Measurements from ENCODE around the gene SIL1.
"Not testable (repeated sequence)": the region's sequence is repeated elsewhere in the genome, so short reads cannot be mapped to it uniquely, and the experiment has no call there.

The SIL1 gene

DNA sequence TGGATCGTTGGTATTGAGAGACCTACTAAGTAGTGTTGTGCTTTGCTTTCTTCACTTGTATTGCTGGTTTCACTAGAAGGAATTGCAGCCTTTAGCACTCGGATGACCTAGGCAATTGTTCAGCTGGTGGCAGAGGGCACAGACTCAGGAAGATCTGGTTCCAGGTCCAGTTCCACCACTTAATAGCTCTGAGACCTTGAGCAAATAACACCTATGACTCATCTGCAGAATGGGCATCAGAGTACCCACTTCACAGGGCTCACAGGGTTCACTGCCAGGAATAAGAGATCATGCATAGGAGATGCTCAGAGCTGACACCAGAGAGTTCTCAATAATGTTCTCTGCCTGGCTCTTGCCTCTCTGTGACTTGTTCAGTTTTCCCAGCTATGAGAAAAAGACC, 133.6 kb downstream of the SIL1 start:
- ATAC-seq: no peak

DNA sequence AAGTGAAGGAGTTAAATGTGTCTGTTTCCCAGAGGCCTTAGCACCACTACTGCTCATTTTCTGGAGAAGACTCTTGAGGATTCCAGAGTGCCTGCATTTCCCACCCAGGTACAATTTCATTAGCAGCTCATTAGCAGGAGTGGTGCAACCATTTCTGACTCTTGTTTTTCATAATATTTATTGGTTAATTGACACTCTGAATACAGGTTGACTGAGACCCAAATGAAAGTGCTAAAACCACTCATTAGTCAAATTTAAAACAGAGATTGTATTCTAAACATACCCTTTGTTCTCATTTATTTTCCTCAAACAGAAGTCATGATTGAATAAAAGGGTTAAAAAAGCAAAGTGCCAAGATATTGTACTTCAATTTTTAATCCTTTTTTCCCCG, 134.5 kb downstream of the SIL1 start:
- no peak for ATAC-seq

DNA sequence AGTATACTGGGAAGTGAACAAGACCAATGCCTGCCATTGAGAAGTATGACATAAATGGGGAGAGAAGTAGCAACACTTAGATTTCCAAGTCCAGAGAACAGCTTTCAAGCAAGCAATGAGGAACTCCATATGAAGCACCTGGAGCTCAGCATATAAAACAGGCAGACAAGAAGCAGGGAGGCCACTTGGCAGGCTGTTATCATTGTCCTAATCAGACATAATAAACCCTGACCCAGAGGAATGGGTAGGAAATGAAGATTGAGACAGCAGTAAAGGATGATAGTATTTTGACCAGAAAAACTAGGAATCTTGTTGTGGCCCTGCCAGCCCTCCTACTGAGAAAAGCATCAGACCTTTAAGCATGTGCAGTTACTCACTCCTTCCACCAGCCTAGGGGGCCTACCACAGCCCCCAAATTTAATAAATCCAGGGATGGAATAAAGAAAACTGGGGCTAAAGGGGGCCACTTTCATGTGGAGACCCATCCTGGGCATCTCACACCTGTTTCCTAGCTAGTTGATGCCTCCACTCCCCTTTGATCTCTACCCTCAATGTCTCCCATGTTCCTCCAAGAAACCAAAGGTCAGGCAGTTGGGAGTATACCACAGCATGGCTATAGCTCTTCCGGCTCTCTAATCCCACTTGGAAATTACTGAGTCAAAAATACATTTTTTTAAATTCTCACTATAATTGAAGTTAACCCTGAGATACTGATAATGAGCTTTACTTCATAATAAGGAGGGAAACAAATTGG, 135.1 kb downstream of the SIL1 start:
- ATAC-seq: no peak

DNA sequence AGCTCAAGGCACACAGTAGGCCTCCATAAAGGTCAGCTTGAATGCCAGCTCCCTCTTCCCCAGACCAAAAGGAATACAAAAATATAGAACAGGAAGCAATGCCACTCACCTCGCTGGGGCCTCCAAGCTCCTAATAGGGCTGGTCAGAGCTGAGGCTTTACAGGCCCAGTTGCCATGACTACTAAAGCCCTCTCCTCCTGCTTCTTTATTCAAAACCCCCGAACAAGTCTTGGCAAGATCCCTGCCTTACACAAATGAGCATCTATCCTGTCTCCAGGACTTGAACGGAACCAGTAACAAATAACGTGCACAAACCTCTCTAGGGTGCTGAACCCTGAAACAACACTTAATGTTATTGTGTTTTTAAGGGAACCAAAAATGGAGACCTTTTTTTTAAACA, 136.3 kb downstream of the SIL1 start:
- ATAC-seq: no peak

DNA sequence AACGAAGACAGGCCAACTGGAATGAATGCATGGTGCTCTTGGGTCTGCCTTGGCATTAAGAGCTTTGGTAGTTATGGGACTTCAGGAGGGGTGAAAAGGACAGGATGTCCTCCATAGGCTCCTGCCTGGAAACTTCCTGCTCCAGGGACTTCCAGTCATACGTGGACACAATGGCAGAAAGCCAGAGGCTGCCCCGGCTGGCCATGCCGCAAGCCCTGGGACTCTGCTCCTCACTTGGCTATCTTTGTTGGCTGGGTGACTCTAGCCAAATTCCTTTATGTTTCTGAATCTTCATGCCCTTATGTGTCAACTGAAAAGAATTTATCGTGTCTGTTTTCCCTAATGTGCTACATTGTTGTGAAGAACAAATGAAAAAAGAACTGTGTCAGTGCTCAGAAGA, 136.9 kb downstream of the SIL1 start:
- ATAC-seq: no peak

DNA sequence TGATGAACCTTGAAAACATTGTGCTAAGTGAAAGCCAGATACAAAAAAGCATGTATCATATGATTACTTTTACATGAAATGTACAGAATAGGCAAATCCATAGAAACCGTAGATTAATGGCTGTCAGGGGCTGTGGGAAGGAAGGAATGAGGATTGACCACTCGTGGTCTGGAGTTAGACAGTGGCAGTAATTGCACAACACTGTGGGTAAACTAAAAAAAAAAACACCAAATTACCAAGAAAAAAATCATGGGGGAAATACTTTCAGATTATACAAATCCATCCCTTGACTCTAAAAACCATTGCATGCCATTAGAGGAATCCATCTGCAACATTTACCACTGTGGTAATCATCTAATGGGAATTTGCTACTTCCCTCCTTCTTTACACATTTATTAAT, 140.0 kb downstream of the SIL1 start:
- no peak for ATAC-seq

DNA sequence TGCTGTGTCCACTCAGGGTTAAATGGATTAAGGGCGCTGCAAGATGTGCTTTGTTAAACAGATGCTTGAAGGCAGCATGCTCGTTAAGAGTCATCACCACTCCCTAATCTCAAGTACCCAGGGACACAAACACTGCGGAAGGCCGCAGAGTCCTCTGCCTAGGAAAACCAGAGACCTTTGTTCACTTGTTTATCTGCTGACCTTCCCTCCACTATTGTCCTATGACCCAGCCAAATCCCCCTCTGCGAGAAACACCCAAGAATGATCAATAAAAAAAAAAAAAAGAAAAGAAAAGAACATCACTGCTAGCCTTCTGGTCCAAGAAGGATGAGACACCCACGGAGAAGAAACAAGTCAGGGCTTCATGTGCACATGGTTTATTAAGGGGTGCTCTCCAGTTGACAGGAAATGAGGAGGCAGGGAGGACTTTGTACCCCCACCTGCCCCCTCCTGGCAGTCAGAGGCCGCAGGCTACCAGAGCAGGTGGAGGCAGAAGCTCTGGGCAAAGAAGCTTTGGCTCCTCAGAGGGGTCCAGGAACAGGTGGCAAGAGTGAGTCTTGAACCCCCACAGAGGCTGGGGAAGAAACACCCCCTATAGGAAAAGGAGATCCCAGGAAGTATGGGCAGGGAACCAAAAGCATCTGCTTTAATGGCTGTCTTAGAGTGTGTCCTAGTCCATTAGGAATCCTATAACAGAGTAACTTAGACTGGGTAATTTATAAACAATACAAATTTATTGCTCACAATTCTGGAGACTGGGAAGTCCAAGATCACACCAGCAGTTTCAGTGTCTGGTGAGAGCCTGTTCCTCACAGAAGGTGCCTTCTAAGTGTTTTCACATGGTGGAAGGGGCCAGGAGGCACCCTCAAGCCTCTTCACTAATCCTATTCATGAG, 140.9 kb downstream of the SIL1 start:
- ATAC-seq: not testable (repeated sequence)

DNA sequence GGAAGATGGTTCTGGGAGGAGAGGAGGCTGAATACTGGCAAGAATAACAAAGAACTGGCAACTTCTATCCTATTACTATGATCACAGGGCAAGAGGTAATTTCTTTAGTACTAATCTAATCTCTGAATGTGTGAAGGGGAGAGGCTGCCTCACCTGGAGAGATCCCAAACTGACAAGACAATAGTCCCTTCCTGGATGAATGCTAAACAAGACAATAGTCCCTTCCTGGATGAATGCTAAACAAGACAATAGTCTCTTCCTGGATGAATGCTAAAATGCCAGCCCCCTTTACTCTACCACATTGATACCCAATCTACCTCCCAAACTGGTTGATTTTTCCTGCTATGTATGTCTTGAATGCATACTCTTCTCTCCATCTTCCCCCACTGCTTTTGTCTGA, 145.2 kb downstream of the SIL1 start:
- no peak for ATAC-seq

DNA sequence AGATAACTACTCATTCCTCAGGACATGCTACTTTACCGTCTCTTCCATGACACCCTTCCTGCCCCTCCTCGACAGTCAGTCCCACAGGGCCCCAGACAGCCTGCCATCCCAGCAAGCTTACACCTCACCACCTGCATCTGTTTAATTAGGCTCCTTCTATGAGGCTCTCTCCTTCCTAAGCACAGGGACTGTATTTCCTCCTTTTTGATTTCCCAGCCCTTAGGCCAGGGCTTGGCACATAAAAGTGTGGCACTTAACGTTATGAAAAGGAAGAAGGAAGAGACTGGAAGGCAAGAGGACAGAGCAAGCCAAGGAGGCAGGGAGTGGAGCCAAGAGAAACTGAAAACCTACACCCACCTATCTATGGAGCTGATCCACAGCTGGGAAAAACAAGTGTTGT, 146.8 kb downstream of the SIL1 start:
- no peak for ATAC-seq

DNA sequence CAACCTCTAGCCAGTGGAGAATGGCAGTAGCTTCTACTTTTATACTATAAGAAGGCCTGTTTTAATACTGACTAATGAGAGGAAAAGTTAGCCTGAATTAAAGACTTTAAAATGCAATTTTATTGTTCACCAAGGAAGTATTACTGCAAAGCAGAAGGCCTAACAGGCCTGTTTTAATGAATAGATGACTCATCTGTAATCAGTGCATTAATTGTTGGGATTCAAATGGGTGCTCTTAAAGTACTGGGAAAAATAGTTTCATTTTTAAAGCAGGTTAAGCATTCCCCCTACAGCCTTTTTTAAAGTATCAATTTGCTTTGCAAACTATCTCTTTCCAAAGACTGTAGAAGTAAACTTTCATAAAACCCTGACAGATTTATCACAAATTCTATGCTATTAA, 147.7 kb downstream of the SIL1 start:
- no peak for ATAC-seq

DNA sequence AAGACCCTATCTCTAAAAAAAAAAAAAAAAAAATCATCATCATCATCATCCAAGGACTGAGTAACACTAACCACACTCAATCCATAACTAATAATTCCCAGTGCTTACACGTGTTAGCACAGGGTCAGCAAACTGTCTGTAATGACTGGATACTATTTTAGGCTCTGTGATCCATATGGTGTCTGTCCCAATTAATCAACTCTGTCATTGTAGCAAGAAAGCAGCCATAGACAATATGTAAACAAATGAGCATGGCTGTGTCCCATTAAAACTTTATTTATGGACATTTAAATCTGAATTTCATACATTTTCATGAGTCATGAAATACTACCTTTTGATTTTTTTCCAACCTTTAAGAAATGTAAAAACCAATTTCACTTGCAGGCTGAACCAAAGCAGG, 148.4 kb downstream of the SIL1 start:
- ATAC-seq: no peak

DNA sequence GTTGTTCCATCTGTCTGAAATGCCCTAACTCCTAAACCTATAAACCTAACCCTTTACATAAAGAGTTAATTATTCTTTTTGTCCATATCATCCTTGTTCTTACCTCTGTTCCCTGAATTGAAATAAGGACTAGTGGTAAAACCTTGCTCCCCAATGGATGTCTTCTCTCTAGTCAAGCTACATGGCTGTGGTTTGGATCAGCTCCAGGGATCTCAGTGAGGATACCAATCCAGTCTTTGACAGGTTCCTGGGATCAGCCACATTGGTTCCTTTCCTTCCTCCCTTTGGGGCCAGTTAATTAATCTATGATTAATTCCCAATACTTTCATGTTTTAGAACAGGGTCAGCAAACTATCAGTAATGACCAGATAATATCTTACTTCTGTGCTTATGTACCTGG, 151.6 kb downstream of the SIL1 start:
- no peak for ATAC-seq

DNA sequence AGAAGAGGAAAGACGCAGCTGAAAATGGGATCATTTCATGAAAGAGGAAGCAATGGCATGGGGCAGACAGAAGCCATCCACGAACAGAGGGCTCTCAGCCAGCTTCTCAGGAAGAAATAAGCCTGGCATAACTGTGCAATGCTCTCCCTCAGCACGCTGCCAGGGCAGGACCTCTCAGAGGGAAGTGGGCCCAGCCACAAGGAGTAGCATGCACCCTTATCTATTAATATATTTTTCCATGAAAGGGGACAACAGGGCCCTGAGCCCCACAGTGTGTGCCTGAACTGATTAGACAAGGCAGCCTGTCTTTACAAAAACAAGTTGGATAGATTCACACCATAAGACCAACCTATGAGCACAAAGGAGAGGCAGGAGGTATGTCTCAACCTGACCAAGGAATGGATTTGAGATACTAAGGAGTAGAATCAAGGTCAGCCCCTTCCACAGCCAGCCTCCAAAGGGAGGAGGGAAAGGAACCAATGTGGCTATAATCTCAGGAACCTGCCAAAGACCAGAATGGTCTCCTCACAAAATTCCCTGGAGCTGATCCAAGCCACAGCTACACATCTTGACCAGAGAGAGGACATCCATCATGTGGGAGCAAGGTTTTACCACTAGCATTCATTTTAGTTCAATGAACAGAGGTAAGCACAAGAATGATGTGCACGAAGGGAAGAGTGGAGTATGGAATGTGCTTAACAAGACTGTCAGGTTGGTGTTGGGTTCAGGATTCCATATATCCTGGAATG, 154.8 kb downstream of the SIL1 start:
- ATAC-seq: no peak

DNA sequence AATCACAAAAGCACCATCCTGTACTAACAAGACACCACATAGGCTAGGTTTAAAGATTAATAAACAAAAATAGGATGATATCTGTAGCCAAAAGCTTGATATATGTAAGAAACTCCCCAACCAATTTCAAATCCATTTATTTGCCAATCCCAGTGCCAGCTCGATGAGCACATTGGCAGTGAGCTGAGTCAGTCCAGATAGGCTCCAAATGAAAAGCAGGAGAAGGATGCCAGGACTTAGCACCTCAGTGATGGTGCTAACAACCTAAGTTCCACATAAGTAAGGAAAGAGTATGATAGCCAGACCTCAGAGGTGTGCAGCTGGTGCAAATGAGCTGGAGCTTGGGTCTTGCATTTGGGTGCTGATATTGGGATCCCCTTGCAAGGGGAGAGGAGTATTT, 158.1 kb downstream of the SIL1 start:
- ATAC-seq: no peak

DNA sequence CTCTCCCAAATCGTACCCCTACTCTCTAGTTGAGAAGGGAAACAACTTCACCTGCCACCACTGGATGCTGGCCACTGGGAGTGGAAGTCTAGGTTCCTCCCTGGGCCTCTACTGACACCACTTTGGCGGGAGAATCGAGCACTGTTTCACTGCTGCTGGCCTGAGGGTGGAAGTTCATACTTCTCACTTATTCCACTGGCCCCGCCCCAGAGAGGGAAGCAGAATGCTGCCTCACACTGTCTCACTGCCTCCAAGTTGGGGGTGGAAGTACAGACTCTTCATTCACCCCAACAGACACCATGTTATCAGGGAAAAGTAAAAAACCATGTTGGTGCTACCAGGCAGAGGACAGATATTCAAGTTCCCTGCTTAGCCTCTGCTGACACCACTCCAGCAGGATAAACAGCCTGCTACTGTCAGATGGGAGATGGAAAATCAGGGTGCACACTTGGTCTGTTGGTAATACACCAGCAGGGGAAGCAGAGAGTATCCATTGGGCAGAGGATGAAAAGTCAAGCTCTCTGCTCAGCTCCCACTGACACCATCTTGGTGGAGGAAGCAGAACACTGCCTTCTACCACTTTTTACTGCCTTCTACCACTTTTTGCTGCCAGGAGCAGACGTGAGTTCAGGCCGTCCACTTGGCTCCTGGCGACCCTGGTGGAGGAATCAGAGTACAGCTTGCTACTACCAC, 159.4 kb downstream of the SIL1 start:
- ATAC-seq: no peak

DNA sequence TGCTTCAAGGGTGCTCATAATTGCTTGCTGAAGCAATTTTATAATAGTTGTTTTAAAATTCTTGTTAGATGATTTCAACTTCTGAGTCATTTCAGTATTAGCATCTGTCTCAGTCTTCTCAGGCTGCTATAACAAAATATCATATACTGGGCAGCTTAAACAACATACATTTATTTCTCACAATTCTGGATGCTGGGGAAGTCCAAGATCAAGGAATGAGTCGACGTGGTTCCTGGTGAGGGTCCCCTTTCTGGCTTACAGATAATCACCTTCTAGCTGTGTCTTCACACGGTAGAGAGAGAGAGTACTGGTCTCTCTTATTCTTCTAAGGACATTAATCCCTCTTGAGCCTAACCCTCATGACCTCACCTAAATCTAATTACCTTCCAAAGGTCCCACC, 160.4 kb downstream of the SIL1 start:
- no peak for ATAC-seq

DNA sequence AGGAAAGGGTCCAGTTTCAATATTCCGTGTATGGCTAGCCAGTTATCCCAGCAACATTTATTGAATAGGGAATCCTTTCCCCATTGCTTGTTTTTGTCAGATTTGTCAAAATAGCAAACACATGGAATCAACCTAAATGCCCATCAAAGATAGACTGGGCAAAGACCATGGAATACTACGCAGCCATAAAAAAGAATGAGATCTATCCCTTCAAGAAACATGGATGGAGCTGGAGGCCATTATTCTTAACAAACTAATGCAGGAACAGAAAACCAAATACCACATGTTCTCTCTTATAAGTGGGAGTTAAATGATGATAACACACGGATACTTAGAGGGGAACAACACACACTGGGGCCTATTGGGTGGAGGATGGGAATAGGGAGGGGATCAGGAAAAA, 161.8 kb downstream of the SIL1 start:
- ATAC-seq: not testable (repeated sequence)

DNA sequence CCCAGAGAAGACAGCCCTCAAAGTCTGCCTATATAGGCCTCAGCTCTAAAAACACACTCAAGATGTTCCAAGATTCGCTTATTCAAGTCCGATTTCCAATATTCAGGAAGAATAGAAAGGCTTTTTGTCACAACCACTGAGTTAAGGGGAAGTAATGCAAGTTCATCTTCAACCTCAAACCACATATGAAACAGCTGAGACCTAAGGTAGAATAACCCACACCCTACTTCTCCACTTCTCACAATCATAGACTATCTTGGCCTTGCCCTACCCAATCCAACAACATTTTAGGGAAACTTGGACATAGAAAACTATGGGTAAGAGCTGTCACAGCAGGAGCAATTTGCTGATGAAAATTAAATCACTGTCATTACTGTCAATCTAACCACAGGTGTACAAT, 171.0 kb downstream of the SIL1 start:
- ATAC-seq: no peak

DNA sequence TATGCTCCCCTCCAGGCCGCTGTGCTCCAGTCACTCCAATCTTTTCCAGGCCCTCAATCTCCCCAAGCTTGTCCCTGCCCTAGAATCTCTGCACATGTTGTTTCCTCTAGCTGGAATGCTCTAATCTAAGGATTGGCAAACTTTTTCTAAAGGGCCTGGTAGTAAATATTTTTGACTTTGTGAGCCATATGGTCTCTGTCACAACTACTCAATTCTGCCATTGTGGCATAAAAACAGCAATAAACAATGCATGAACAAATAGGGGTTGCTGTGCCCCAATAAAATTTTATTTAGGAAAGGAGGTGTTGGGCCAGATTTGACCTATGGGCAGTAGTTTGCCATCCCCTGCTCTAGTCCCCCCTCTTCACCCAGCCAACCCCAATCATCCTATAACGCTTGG, 172.5 kb downstream of the SIL1 start:
- no peak for ATAC-seq

DNA sequence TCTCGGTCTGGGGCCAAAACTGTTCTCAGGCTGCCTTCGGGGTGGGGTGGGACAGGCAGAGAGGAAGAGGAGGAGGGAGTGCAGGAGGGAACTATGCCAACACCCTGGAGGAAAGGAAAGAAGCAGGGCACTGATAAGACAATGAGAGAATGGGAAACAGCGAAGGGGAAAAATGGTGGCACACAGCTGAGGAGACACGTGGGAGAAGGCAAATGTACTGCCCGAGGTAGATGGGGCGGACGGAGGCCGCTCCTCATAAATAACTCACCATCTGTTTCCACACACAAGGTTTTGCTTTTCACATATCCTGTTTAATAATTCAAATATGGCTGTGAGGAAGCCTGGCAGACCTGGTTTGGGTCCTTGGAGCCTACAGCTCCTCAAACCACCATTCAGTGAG, 174.9 kb downstream of the SIL1 start:
- no peak for ATAC-seq

DNA sequence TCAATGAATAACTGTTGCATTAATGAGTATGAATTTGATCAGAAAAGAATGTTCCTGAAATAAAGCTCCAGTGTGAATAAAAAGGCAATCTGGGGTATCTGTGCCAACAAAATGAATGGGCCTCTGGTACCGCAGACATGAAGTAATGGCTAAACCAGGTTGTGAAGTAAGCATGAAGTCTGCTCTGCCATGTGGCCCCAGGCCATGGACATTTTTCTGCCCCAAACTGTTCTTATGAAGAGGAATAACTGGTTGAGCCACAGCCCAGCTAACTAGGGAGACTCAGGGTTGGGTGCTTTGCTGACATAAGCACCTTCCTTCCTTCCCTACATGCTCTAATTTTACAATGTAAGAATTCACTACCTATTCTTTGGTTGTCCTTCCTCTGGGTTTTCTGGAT, 175.6 kb downstream of the SIL1 start:
- ATAC-seq: no peak

DNA sequence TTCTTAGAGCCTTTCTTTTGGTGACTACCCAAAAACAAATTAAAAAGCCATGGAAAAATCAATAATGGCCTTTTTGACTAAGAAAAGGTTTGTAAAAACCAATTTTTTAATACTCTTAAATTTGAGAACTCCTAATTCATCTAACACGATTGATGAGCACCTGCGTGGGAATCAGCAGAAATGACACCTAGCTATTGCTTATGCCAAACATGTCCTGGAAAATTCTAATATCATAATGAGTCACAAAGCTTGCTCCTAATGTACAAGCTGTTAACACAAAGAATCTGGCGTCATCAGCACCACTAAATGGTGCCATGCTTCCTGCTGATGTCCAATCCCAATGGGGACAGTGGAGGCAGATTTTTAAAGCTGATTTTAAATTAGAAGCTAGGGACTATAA, 176.8 kb downstream of the SIL1 start:
- ATAC-seq: no peak

DNA sequence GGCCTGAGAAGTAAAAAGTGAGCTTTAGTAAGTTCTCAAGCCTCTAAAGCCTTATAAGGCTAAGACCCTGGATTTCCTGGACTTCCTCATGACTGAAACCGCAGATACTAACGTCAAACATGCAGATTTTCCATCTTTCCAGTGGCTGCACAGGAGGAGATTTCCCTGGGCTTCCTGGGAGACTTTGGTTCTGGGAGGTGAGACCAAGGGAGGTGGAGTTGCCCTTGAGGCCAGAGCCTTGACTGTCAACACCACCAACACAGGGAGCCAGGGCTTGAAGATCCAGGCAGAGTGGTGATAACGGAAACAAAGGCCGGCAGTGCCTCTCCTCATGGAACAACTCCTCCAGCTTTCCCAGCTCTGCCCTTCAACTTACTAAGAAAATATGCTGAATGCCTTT, 178.3 kb downstream of the SIL1 start:
- no peak for ATAC-seq
